H1 (cell line): Measurements from ENCODE around the gene PCDHB8.
"Not testable (repeated sequence)": the region's sequence is repeated elsewhere in the genome, so short reads cannot be mapped to it uniquely, and the experiment has no call there.

Source experiments
- CHD7 ChIP-seq: fragments of 300-600 bp; sonication (generic); IDR thresholded peaks from 2 replicates; pipeline ENCODE4 v1.7.1; 2012; ENCODE audit warnings: low read length, moderate library complexity, mild to moderate bottlenecking, inconsistent platforms; ENCODE audit not compliant: insufficient replicate concordance
- EP300 ChIP-seq, 2 experiments: IDR thresholded peaks; 1 replicate in 1 of 2; 2 replicates in 1 of 2; pipeline ENCODE4 v1.6.1; 2011 to 2012; ENCODE audit warnings: low read depth in 2 of 2, low read length in 2 of 2, mild to moderate bottlenecking in 2 of 2, borderline replicate concordance in 1 of 2, inconsistent platforms in 1 of 2, moderate library complexity in 1 of 2
- EZH2 ChIP-seq: fragments of 200-600 bp; sonication (generic); IDR thresholded peaks from 2 replicates; pipeline ENCODE4 v1.7.1; 2012; ENCODE audit warnings: low read depth, mild to moderate bottlenecking, moderate library complexity, low read length, inconsistent platforms; ENCODE audit not compliant: severe bottlenecking
- GTF2F1 ChIP-seq: IDR thresholded peaks from 2 replicates; pipeline ENCODE4 v1.6.1; 2012; ENCODE audit warnings: low read depth, low read length, improper control_type of control experiment, borderline replicate concordance
- KDM5A ChIP-seq: fragments of 200-600 bp; IDR thresholded peaks from 2 replicates; pipeline ENCODE4 v1.7.1; 2012; ENCODE audit warnings: mild to moderate bottlenecking, low read length, inconsistent platforms, mixed read lengths
- POLR2A ChIP-seq, 2 experiments: IDR thresholded peaks; 1 replicate in 1 of 2; 2 replicates in 1 of 2; pipeline ENCODE4 v1.6.1; 2011; ENCODE audit warnings: low read depth in 2 of 2, low read length in 2 of 2, mild to moderate bottlenecking in 2 of 2; ENCODE audit errors: control extremely low read depth in 1 of 2
- ZNF274 ChIP-seq: IDR thresholded peaks from 2 replicates; pipeline ENCODE4 v1.7.0; 2012; ENCODE audit warnings: low read length, borderline replicate concordance; ENCODE audit errors: extremely low read depth
- TF ChIP-seq, protein P1 (sequence below), 3 experiments: IDR thresholded peaks; 1 replicate in 2 of 3; 2 replicates in 1 of 3; pipeline versions ENCODE4 v1.5.1 to v1.6.1; 2011; ENCODE audit warnings: low read length in 3 of 3, mild to moderate bottlenecking in 3 of 3, inconsistent platforms in 2 of 3, low read depth in 1 of 3, moderate library complexity in 1 of 3; ENCODE audit not compliant: insufficient read depth in 1 of 3; ENCODE audit errors: control extremely low read depth in 1 of 3

GRCh38 chr5:141137346-141137745 is 40.2 kb upstream of the PCDHB8 start:
- TF ChIP-seq, protein P1, sequence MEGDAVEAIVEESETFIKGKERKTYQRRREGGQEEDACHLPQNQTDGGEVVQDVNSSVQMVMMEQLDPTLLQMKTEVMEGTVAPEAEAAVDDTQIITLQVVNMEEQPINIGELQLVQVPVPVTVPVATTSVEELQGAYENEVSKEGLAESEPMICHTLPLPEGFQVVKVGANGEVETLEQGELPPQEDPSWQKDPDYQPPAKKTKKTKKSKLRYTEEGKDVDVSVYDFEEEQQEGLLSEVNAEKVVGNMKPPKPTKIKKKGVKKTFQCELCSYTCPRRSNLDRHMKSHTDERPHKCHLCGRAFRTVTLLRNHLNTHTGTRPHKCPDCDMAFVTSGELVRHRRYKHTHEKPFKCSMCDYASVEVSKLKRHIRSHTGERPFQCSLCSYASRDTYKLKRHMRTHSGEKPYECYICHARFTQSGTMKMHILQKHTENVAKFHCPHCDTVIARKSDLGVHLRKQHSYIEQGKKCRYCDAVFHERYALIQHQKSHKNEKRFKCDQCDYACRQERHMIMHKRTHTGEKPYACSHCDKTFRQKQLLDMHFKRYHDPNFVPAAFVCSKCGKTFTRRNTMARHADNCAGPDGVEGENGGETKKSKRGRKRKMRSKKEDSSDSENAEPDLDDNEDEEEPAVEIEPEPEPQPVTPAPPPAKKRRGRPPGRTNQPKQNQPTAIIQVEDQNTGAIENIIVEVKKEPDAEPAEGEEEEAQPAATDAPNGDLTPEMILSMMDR (IDR thresholded peaks at IDR 0.05; ENCODE audit: control extremely low read depth in 1 of 3, insufficient read depth in 1 of 3, low read depth in 1 of 3, low read length in 3 of 3) = not testable (repeated sequence)
- not testable (repeated sequence) for TF ChIP-seq ZNF274; POLR2A (IDR thresholded peaks at IDR 0.05; ENCODE audit: control extremely low read depth in 1 of 2, low read depth in 2 of 2, low read length in 2 of 2); KDM5A; EP300 (IDR thresholded peaks at IDR 0.05; ENCODE audit: borderline replicate concordance in 1 of 2, low read depth in 2 of 2, low read length in 2 of 2); GTF2F1; CHD7; EZH2
